Pancreas (tissue), 10 donors: ENCODE data around the gene CHMP6. TPM values are rescaled to one million over a fixed set of nuclear protein-coding genes. Genes with fewer than 3 reads are reported as not detected.
A peak's percentile ranks its signal among the peaks of the same experiment; 100 is the strongest.

ENCODE experiments used
- ATAC-seq, 4 donors: fragments of 200-7000 bp; cut with Tn5 transposase; one replicate each; pipeline versions ENCODE4 v1.8.0 to v1.9.1; 2020; ENCODE audit warnings: mild to moderate bottlenecking in 4 of 4, moderate library complexity in 4 of 4
- DNase-seq, 6 donors: peaks; one replicate each; pipeline ENCODE4 v3.0.0-alpha.2; 2020
- FAIRE-seq: peaks from 2 replicates; lab custom pipeline; 2012; peaks lifted over from hg19 to GRCh38; lab: Jason Lieb, UNC
- H3K27ac ChIP-seq, 4 donors: fragments of 200-600 bp; sonication (generic); 1 replicate in 3 of 4; 2 replicates in 1 of 4; pipeline versions ENCODE4 v1.5.0 to v1.8.0; 2020
- H3K27me3 ChIP-seq, 4 donors: fragments of 200-600 bp; one replicate each; pipeline ENCODE4 v1.8.0; 2021
- H3K36me3 ChIP-seq, 3 donors: fragments of 200-600 bp; sonication (generic) in 1 of 3; one replicate each; pipeline versions ENCODE4 v1.5.0 to v1.8.0; 2020 to 2021
- H3K4me1 ChIP-seq, 3 donors: fragments of 200-600 bp; one replicate each; pipeline ENCODE4 v1.8.0; 2021
- H3K4me3 ChIP-seq, 4 donors: fragments of 200-600 bp; sonication (generic) in 2 of 4; one replicate each; pipeline versions ENCODE4 v1.5.0 to v1.8.0; 2020 to 2021
- H3K9me3 ChIP-seq, 4 donors: fragments of 200-600 bp; one replicate each; pipeline ENCODE4 v1.8.0; 2021
- CTCF ChIP-seq, 4 donors: fragments of 200-600 bp; sonication (generic) in 3 of 4; IDR thresholded peaks; one replicate each; pipeline versions ENCODE4 v1.5.0 to v1.8.0; 2021; ENCODE audit warnings: antibody characterized with exemption in 4 of 4
- WGBS, 2 donors: extraction: QIAGEN DNeasy Blood & Tissue Kit; methylation state at CpG; one replicate each; pipeline ENCODE4 v1.1.7; 2013; 5-methylcytosine and 5-hydroxymethylcytosine counted together
- intact Hi-C, 3 donors: fragments of 100-400 bp; cut with DNase I; formaldehyde crosslinking; loops; one replicate each; pipeline versions ENCODE4 v1.11.1 to v1.14.2; 2022
- polyA plus RNA-seq, 2 donors: library from polyadenylated mRNA; stranded (reverse); fragments of 200-250 nt; gene quantifications; one replicate each; pipeline ENCODE4 v1.2.3, GENCODE V29; 2013
- total RNA-seq, 6 donors: library from RNA; stranded (reverse); fragmentation: NEBNext Ultra II Directional in 4 of 6; extraction: Animal tissue kit (Norgen Biotek cat#: 25700) in 4 of 6; gene quantifications; one replicate each; pipeline versions ENCODE4 v1.2.1 to v1.2.4, GENCODE V29; 2021 to 2023
- donor health status: healthy with polysubstance abuse.
- donor health status: DM: no; HTN: no; CAD: no; lungs with moderate emphysema.
- donor health status: DM: no; HTN: no; CAD: no.
- donor health status: control.
- donor health status: control.
- donor health status: Bipolar disorder and iron deficiency.
- donor health status: DM: yes; HTN: yes; CAD: no.
- donor health status: DM: no; HTN: no; CAD: no.
- donor health status: DM: no; HTN: no; CAD: no.
- donor health status: DM: yes; HTN: yes; CAD: no.

CHMP6 gene
- total and polyA plus RNA-seq, 8 donors: 9.5 to 30.8 (median 13.8) TPM

- no peak for TF ChIP-seq CTCF (IDR thresholded peaks at IDR 0.05)
- no peak overlapping the region for H3K4me3 ChIP-seq
- no peak for ATAC-seq
- FAIRE-seq: no peak
- no peaks in the 10 kb centered on the region for H3K36me3 ChIP-seq
- H3K27me3 ChIP-seq: no peaks in the 10 kb centered on the region
- no peaks in the 10 kb centered on the region for H3K4me1 ChIP-seq
- WGBS, 2 donors: 85 to 90% methylated on average over 27 to 28 of the region's 29 CpGs
- H3K9me3 ChIP-seq: no peaks in the 10 kb centered on the region
- no peak for DNase-seq
- intact Hi-C loops: no loop called here
- no peak overlapping the region for H3K27ac ChIP-seq
These were observed 35.1 kb upstream of the CHMP6 start for GRCh38 chr17:80956321-80957190.

GRCh38 chr17:80957461-80957941 lies 34.1 kb upstream of the CHMP6 start:
- Histone ChIP-seq H3K4me3 (no peak overlapping the region), H3K36me3 (no peaks in the 10 kb centered on the region), H3K9me3 (no peaks in the 10 kb centered on the region), H3K27me3 (no peaks in the 10 kb centered on the region), H3K4me1 (no peaks in the 10 kb centered on the region), H3K27ac (no peak overlapping the region)
- intact Hi-C loops: no loop called here
- ATAC-seq: no peak
- no peak for FAIRE-seq
- 94% methylated on average over 12 of the region's 12 CpGs for WGBS, 2 donors
- no peak for TF ChIP-seq CTCF (IDR thresholded peaks at IDR 0.05)
- no peak for DNase-seq

- WGBS, 2 donors: 86 to 88% methylated on average over 21 to 23 of the region's 23 CpGs
- no peaks in the 10 kb centered on the region for H3K27me3 ChIP-seq
- H3K27ac ChIP-seq: no peak overlapping the region
- peak in 2 of 6 donors; percentile 39 to 52 for DNase-seq
- H3K4me1 ChIP-seq: no peaks in the 10 kb centered on the region
- no peak overlapping the region for H3K4me3 ChIP-seq
- no peak for FAIRE-seq
- intact Hi-C loops: no loop called here
- H3K36me3 ChIP-seq: no peaks in the 10 kb centered on the region
- TF ChIP-seq CTCF (IDR thresholded peaks at IDR 0.05): no peak
- H3K9me3 ChIP-seq: no peaks in the 10 kb centered on the region
- ATAC-seq: peak; percentile 18 to 63 (median 48)
These were observed 32.2 kb upstream of the CHMP6 start for GRCh38 chr17:80959330-80960036.

GRCh38 chr17:80960037-80960796 lies 31.4 kb upstream of the CHMP6 start:
- H3K36me3 ChIP-seq: no peaks in the 10 kb centered on the region
- H3K4me3 ChIP-seq: no peak overlapping the region
- peak in 2 of 6 donors; percentile 37 to 55 for DNase-seq
- 93 to 94% methylated on average over 24 of the region's 24 CpGs for WGBS, 2 donors
- FAIRE-seq: no peak
- H3K27me3 ChIP-seq: no peaks in the 10 kb centered on the region
- intact Hi-C loops: no loop called here
- TF ChIP-seq CTCF (IDR thresholded peaks at IDR 0.05): no peak
- no peaks in the 10 kb centered on the region for H3K4me1 ChIP-seq
- no peak overlapping the region for H3K27ac ChIP-seq
- no peaks in the 10 kb centered on the region for H3K9me3 ChIP-seq
- ATAC-seq: peak in 1 of 4 donors; percentile 26
